ENCODE results near the gene CCDC149.
A peak's percentile ranks its signal among the peaks of the same experiment; 100 is the strongest.

Gene CCDC149

GRCh38 chr4:24912252-24913118, at the start of gene CCDC149:
CCDC149 (minus strand) TSS chr4:24913042; CDS start chr4:24912864, 178 bp downstream.
- DNase-seq (ENCODE audit: low spot score) = no peak

DNA sequence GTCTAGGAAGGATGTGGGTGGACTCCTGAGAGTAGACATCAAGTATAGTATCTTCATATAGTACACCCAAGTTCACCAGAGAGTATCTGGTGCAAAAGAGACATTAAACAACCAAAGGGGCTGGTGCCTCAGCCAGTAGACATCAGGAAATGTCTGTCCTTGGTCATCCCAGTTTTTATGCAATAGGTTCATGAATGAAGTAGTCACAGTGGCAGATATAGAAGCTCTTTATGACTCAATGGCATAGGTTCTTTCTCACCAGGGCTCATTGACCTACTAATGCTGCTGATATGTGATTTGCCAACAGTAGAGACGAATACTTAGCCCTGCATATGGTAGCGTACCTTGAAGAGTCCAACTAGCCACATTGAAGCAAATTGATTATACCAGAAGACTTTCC, 45.0 kb upstream of the CCDC149 start:
- no peak for DNase-seq (ENCODE audit: low spot score)

DNA sequence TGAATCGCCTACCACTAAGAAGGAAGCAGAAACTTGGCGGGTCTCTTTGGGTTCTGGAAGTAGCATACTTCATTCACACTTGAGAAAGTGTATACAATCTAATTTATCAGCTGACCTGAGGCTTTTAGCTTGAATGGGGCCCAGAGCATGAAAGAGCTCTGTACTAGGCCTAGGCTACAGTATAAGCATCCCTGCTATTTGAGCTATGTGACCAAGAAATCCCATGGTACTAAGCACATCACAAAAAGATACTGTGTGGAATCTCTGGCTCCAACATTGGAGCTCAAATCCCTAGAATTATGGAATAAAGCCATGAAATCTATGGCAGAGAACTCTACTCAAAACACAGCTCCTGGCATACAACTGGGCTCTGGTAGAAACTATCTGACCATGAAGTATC, 43.9 kb upstream of the CCDC149 start:
- DNase-seq (ENCODE audit: low spot score) = no peak

DNA sequence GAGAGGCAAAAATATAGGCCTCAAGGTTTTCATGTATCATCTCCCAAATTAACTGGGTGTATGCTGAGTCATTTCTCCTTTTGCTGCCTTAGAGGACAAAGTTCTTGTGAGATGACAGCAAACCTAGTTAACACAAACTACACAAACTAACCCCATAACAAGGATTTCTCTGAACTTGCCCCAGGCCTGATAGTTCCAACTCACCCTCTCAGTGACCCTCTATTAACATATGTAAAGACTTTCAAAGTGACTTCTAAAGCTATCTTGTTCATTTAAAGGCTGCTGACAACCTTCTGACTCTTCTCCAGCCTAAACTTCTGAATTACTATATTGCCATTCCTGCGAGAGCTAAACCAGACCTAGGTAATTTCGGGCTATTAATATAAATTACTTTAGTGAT, 43.2 kb upstream of the CCDC149 start:
- DNase-seq (ENCODE audit: low spot score) = no peak

DNA sequence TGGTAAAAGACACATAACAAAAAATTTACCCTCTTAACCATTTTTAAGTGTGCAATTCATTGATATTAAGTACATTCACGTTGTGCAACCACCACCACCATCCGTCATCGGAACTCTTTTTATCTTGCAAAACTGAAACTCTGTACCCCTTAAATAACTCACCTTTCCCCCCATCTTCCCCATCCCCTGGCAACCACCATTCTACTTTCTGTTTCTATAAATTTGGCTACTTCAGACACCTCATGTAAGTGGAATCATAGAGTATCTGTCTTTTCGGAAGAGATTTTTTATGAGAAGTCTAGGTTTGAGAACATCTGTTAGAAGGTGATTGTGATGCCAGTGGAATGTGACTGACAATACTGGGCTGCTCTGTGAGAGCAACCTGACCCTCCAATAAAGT, 39.8 kb upstream of the CCDC149 start:
- DNase-seq (ENCODE audit: low spot score) = no peak

GRCh38 chr4:24949970-24950369, 37.1 kb upstream of the CCDC149 start:
- no peak for DNase-seq (ENCODE audit: low spot score)

- no peak for DNase-seq (ENCODE audit: low spot score)
These were observed 25.1 kb upstream of the CCDC149 start for GRCh38 chr4:24937917-24938281.

- no peak for DNase-seq (ENCODE audit: low spot score)
These were observed 24.5 kb upstream of the CCDC149 start for GRCh38 chr4:24937176-24937916.

- DNase-seq (ENCODE audit: low spot score) = no peak
These were observed 23.0 kb upstream of the CCDC149 start for GRCh38 chr4:24935856-24936255.

DNA sequence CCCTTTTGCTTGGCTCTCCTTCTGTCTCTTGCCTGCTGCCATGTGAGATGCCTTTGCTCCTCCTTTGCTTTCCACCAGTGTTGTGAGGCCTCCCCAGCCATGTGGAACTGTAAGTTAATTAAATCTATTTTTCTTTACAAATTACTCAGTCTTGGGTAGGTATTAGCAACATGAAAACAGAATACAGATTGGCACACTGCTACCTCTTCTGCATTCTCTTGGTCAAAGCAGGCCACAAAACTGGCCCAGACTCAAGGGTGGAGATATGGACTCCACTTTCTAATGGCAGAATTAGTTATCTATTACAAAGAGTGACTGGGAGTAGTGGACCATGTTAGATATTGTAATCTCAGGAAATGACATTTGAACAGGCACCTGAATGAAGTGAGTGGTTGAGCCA, 21.5 kb upstream of the CCDC149 start:
- DNase-seq (ENCODE audit: low spot score) = no peak

DNA sequence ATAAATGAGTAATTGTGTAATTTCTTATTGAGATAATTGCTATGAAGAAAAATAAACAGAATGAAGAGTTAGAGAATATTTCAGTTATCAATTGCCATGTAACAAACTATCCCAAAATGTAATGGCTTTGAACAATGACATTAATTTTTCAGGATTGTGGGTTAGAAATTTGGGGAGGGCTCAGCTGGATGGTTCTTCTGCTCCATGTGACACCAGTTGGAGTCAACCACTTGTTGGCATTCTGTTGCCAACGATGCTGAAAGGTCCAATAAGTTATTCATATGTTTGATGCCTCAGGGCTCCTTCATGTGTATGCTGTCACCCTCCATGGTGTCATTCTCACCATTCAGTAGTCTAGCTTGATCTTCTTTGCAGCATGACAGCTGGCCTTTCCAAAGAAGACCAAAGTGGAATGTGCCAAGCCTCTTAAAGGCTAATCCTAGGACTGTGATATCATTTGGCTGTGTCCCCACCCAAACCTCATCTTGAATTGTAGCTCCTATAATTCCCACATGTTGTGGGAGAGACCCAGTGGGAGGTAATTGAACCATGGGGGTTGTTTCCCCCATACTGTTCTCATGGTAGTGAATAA, 20.9 kb upstream of the CCDC149 start:
- no peak for DNase-seq (ENCODE audit: low spot score)

DNA sequence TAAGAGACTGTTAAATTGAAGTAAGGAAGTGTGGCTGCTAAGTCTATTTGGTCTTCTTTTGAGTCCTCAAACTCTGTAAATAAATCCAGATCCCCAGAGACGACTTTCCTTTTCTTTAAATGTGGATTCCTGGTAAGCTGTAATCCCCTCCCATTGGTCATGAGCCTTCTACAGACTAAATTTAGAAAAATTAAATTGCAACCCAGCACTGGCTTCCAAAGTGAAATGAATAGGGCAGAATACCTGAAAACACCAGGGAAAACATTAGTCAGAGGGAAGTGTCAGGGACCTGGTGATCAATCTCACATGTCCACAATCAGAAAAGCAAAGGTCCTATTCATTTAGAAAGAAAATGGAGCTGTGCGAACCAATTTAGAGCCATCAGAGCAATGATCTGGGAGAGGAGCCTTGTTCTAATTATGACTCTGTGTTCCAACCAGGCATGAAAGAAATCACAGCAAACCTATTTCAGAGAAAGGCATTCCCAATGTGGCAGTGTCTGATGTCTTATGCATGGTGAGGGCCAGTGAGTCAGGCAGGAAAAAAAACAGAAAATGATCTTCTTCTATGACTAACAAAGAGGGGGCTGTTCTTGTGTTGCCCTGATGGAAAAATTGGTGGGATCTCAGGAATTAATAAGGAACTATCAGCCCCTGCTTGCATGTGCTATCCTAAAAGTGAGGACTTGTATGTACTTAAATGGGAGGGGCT, 19.8 kb upstream of the CCDC149 start:
- peak; percentile 52 for DNase-seq (ENCODE audit: low spot score)

DNA sequence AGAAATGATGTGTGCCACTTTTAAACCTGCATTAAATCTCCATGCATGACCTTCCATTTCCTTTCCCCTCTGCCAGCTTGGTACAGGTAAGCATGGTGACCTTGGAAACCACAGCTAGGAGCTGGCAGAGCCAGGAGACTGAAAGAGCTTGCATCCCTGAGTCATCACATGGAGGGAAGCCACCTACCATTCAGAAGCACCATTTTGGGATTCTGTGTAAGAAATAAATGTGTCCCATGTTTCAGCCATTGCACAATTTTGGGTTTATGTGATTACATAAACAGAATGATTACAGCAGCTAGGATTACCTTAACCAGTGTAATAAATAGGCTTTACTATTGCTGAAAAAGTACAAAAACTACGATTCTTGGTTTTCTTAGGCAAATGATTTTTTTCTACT, 17.3 kb upstream of the CCDC149 start:
- DNase-seq (ENCODE audit: low spot score) = no peak

- DNase-seq (ENCODE audit: low spot score) = no peak
These were observed 15.9 kb upstream of the CCDC149 start for GRCh38 chr4:24928708-24929107.

DNA sequence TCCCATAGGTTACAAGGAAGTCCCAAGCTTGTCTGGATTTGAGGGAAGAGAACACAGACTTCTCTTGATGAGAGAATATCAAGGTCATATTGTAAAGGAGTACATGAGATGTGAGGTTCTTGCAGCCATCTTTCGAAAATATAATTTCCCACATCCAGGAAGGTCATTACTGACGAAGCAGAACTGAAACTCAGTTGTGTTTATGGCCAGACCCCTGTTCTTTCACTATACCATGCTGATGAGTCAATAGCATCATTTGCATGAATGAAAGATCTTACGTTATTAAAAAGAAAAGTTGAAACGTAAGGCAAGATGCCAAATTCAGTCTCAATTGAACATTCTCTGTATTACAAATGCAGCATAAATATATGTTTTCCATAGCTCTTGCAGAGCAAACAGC, 14.2 kb upstream of the CCDC149 start:
- no peak for DNase-seq (ENCODE audit: low spot score)

DNA sequence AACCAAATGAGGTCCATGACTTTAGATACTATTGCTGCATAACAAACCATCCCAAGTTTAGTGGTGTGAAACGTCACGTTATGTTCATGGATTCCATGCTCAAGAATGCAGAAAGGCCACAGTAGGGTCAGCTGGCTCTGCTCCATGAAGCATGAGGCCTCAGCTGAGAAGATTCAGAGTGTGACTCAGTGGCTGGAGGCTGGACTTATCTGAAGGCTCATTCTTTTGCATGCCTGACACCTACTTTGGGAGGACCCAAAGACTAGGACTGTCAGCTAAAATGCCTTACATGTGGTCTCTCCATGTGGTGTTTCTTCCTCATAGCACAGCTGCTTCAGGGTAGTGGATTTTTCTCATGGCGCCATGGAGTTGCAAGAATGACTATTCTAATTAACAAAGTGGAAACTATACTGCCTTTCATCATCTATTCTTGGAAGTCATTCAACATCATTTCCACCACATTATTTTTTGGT, 11.5 kb upstream of the CCDC149 start:
- DNase-seq (ENCODE audit: low spot score) = peak; percentile 31

DNA sequence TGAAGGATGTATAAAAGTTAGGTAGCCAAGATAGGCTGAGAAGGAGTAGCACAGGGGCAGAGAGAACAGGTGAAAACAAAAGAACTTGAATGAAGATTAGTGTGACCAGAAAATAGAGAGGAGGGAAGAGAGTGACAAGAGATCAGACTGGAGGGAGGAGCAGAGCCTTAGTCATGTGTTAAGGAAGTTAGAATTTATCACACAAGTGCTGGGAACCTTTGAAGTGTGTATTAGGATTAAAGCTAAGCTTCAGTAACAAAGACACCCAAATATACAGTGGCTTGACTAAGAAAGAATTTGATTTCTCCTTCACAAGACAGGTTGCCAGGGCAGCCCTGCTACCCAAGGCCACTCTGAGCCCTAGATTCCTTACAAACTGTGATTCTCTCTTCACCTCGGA, 10.7 kb upstream of the CCDC149 start:
- no peak for DNase-seq (ENCODE audit: low spot score)

DNA sequence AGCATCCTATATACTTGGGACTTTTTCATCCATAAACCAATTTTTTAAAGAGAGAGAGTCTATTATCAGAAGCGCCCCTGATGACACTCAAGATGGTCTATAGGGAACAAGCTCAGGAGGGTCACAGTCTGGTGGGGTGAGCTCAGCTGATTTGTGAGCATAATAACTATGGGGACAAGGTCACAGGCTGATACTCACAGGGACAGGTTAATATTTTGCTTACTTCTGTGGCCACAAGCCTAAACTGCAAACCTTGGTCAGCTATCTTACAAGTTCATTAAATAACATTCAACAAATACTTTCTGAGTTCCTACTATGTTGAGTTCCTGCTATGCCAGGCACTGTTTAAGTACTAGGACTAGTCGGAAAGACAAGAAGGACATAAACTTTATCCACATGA, 10.2 kb upstream of the CCDC149 start:
- no peak for DNase-seq (ENCODE audit: low spot score)

DNA sequence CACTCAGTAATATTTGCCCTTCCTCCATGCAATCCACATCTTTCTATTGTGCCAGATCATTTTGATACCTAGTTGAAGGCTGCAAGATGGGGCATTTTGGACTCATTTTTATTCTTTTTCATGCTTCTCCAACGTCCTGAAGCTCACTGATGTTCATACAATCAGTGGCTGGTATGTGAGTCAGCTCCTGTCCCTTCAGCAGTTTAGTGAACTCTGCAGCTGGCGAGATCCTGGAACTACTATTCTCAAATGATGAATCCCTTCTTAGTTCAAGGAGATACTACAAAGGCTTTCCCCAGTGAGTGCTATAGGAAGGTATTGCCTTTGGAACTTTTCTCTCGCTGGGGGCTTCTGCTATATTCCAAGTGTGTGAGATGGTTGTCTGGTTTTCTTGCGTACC, 9.6 kb upstream of the CCDC149 start:
- no peak for DNase-seq (ENCODE audit: low spot score)

GRCh38 chr4:24921491-24921890, 8.6 kb upstream of the CCDC149 start:
- DNase-seq (ENCODE audit: low spot score) = no peak

- no peak for DNase-seq (ENCODE audit: low spot score)
These were observed 7.2 kb upstream of the CCDC149 start for GRCh38 chr4:24920008-24920407.

DNA sequence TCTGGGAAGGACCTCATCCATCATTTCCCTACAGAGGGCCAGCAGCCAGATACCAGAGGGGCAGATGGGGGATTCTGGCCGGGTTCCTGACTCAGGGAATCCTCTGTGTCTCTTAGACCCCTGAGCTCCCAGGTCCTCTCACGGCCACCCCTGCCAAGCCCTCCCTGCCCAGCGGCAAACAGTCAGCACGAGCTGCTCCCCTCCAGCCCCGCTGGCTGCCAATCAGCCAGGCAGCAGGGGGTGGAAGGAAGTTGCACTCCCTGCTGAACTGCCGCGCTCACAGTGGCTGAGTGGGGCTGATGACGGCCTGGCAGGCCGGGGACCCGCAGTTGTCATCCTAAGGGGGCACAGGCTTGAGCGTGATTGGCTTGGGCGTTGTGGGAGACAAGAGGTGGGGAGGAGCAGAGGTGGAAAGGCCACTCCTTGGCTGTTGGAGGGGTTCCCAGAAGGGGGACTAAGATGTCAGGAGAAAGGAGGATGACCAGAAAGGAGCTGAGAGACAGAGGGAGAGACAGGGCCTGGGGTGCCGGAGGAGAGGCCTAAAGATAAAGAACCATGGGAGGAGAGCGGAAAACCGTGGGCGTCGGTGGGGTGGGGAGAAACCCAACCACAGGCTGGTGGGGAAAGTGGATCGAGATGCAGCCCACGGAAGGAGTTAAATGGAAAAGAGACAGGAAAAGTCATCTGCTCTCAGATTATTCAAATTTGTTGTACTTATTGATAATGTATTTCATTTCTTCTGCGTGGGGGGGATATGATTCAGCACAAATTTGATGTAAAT, 4.4 kb upstream of the CCDC149 start:
- no peak for DNase-seq (ENCODE audit: low spot score)

Data from COLO829 (cell line).